Stimulated activated memory B cell treated with anti-CD40 and anti-IgM and Interleukin-4, amounts not matched to agents 10 μg/mL and 1 μg/mL and 100 μg/mL, for 72 hours (primary cell): ENCODE data around the gene CDHR3.
"Not testable (repeated sequence)": the region's sequence is repeated elsewhere in the genome, so short reads cannot be mapped to it uniquely, and the experiment has no call there.

Source experiments
- ATAC-seq: fragments of 150-1000 bp; cut with Tn5 transposase; 2 replicates; pipeline ENCODE4 v1.10.0; 2021
- H3K27ac Mint-ChIP-seq: one replicate; pipeline ENCODE4 v1.8.0; 2022; ENCODE audit warnings: mild to moderate bottlenecking, mixed read lengths
- H3K27me3 Mint-ChIP-seq: one replicate; pipeline ENCODE4 v1.8.0; 2022; ENCODE audit warnings: mixed read lengths
- H3K36me3 Mint-ChIP-seq: one replicate; pipeline ENCODE4 v1.8.0; 2022; ENCODE audit warnings: mixed read lengths
- H3K4me1 Mint-ChIP-seq: one replicate; pipeline ENCODE4 v1.8.0; 2022; ENCODE audit warnings: mixed read lengths
- H3K4me3 Mint-ChIP-seq: one replicate; pipeline ENCODE4 v1.8.0; 2022; ENCODE audit warnings: mild to moderate bottlenecking, moderate library complexity, mixed read lengths
- H3K9me3 Mint-ChIP-seq: one replicate; pipeline ENCODE4 v1.8.0; 2022; ENCODE audit warnings: mixed read lengths

CDHR3 gene

GRCh38 chr7:105945848-105946247, 17.2 kb upstream of the CDHR3 start:
- H3K9me3 Mint-ChIP-seq: peaks cover 3% of the 10 kb centered on the region
- ATAC-seq: no peak
- no peaks in the 10 kb centered on the region for H3K27me3 Mint-ChIP-seq
- no peak overlapping the region for H3K4me3 Mint-ChIP-seq
- H3K27ac Mint-ChIP-seq: no peak overlapping the region
- H3K4me1 Mint-ChIP-seq: no peaks in the 10 kb centered on the region
- no peaks in the 10 kb centered on the region for H3K36me3 Mint-ChIP-seq

- Mint-ChIP-seq H3K9me3 (peaks cover 7% of the 10 kb centered on the region), H3K4me1 (no peaks in the 10 kb centered on the region), H3K4me3 (no peak overlapping the region), H3K27ac (no peak overlapping the region), H3K27me3 (peaks cover 27% of the 10 kb centered on the region), H3K36me3 (peaks cover 6% of the 10 kb centered on the region)
- ATAC-seq: no peak
Observed at GRCh38 chr7:105951597-105951996, 11.5 kb upstream of the CDHR3 start.

GRCh38 chr7:105952917-105953595, 10.0 kb upstream of the CDHR3 start:
- Mint-ChIP-seq H3K27me3 (peaks cover 35% of the 10 kb centered on the region), H3K9me3 (peaks cover 7% of the 10 kb centered on the region), H3K36me3 (peaks cover 6% of the 10 kb centered on the region), H3K27ac (no peak overlapping the region), H3K4me1 (no peaks in the 10 kb centered on the region), H3K4me3 (no peak overlapping the region)
- ATAC-seq: no peak

GRCh38 chr7:105954711-105955110, 8.4 kb upstream of the CDHR3 start:
- Mint-ChIP-seq H3K27me3 (peaks cover 35% of the 10 kb centered on the region), H3K36me3 (peaks cover 6% of the 10 kb centered on the region), H3K4me1 (no peaks in the 10 kb centered on the region), H3K9me3 (peaks cover 7% of the 10 kb centered on the region), H3K4me3 (no peak overlapping the region), H3K27ac (no peak overlapping the region)
- ATAC-seq: no peak

- not testable (repeated sequence) for H3K4me3 Mint-ChIP-seq, H3K4me1 Mint-ChIP-seq, H3K36me3 Mint-ChIP-seq, ATAC-seq, H3K9me3 Mint-ChIP-seq, H3K27ac Mint-ChIP-seq
- peaks cover 43% of the 10 kb centered on the region for H3K27me3 Mint-ChIP-seq
Observed at GRCh38 chr7:105955651-105956466, 7.2 kb upstream of the CDHR3 start.

GRCh38 chr7:105958012-105958411, 5.1 kb upstream of the CDHR3 start:
- Mint-ChIP-seq H3K27me3 (peaks cover 43% of the 10 kb centered on the region), H3K36me3 (no peaks in the 10 kb centered on the region), H3K9me3 (no peaks in the 10 kb centered on the region), H3K4me3 (no peak overlapping the region), H3K4me1 (no peaks in the 10 kb centered on the region), H3K27ac (no peak overlapping the region)
- ATAC-seq: no peak

- Mint-ChIP-seq H3K9me3 (peaks cover 3% of the 10 kb centered on the region), H3K4me3 (no peak overlapping the region), H3K36me3 (no peaks in the 10 kb centered on the region), H3K27ac (no peak overlapping the region), H3K4me1 (no peaks in the 10 kb centered on the region), H3K27me3 (peaks cover 21% of the 10 kb centered on the region)
- peak; percentile 47 for ATAC-seq
Observed at GRCh38 chr7:105962353-105962752, 711 bp upstream of the CDHR3 start.

- Mint-ChIP-seq H3K36me3 (no peaks in the 10 kb centered on the region), H3K4me1 (no peaks in the 10 kb centered on the region), H3K4me3 (no peak overlapping the region), H3K27ac (no peak overlapping the region), H3K9me3 (peaks cover 3% of the 10 kb centered on the region), H3K27me3 (peaks cover 8% of the 10 kb centered on the region)
- ATAC-seq: peak; percentile 57
Observed at GRCh38 chr7:105971845-105972244, 8.8 kb downstream of the CDHR3 start.

GRCh38 chr7:105972276-105972675, 9.2 kb downstream of the CDHR3 start:
- H3K27ac Mint-ChIP-seq: no peak overlapping the region
- no peak overlapping the region for H3K4me3 Mint-ChIP-seq
- H3K36me3 Mint-ChIP-seq: no peaks in the 10 kb centered on the region
- H3K27me3 Mint-ChIP-seq: peaks cover 8% of the 10 kb centered on the region
- H3K9me3 Mint-ChIP-seq: no peaks in the 10 kb centered on the region
- H3K4me1 Mint-ChIP-seq: no peaks in the 10 kb centered on the region
- ATAC-seq: no peak

GRCh38 chr7:105974471-105974870, 11.4 kb downstream of the CDHR3 start:
- Mint-ChIP-seq H3K36me3 (no peaks in the 10 kb centered on the region), H3K4me1 (no peaks in the 10 kb centered on the region), H3K9me3 (no peaks in the 10 kb centered on the region), H3K4me3 (no peak overlapping the region), H3K27me3 (peaks cover 8% of the 10 kb centered on the region), H3K27ac (no peak overlapping the region)
- no peak for ATAC-seq

GRCh38 chr7:105975770-105976417, 12.8 kb downstream of the CDHR3 start:
- H3K27me3 Mint-ChIP-seq: peaks cover 3% of the 10 kb centered on the region
- H3K9me3 Mint-ChIP-seq: no peaks in the 10 kb centered on the region
- H3K4me3 Mint-ChIP-seq: no peak overlapping the region
- H3K27ac Mint-ChIP-seq: no peak overlapping the region
- no peak for ATAC-seq
- no peaks in the 10 kb centered on the region for H3K36me3 Mint-ChIP-seq
- no peaks in the 10 kb centered on the region for H3K4me1 Mint-ChIP-seq

- Mint-ChIP-seq H3K4me3 (no peak overlapping the region), H3K27me3 (peaks cover 13% of the 10 kb centered on the region), H3K36me3 (no peaks in the 10 kb centered on the region), H3K4me1 (no peaks in the 10 kb centered on the region), H3K9me3 (no peaks in the 10 kb centered on the region), H3K27ac (no peak overlapping the region)
- no peak for ATAC-seq
Observed at GRCh38 chr7:105976868-105977267, 13.8 kb downstream of the CDHR3 start.

GRCh38 chr7:105978035-105978434, 15.0 kb downstream of the CDHR3 start:
- peaks cover 25% of the 10 kb centered on the region for H3K27me3 Mint-ChIP-seq
- H3K4me1 Mint-ChIP-seq: no peaks in the 10 kb centered on the region
- H3K4me3 Mint-ChIP-seq: no peak overlapping the region
- no peaks in the 10 kb centered on the region for H3K9me3 Mint-ChIP-seq
- no peak for ATAC-seq
- H3K27ac Mint-ChIP-seq: no peak overlapping the region
- no peaks in the 10 kb centered on the region for H3K36me3 Mint-ChIP-seq

- H3K36me3 Mint-ChIP-seq: no peaks in the 10 kb centered on the region
- H3K27me3 Mint-ChIP-seq: peaks cover 34% of the 10 kb centered on the region
- no peak overlapping the region for H3K27ac Mint-ChIP-seq
- H3K4me3 Mint-ChIP-seq: no peak overlapping the region
- ATAC-seq: no peak
- H3K4me1 Mint-ChIP-seq: no peaks in the 10 kb centered on the region
- H3K9me3 Mint-ChIP-seq: no peaks in the 10 kb centered on the region
Observed at GRCh38 chr7:105978974-105979373, 15.9 kb downstream of the CDHR3 start.

- no peak overlapping the region for H3K4me3 Mint-ChIP-seq
- H3K4me1 Mint-ChIP-seq: no peaks in the 10 kb centered on the region
- H3K27ac Mint-ChIP-seq: no peak overlapping the region
- H3K27me3 Mint-ChIP-seq: peaks cover 38% of the 10 kb centered on the region
- no peaks in the 10 kb centered on the region for H3K9me3 Mint-ChIP-seq
- no peaks in the 10 kb centered on the region for H3K36me3 Mint-ChIP-seq
- ATAC-seq: no peak
Observed at GRCh38 chr7:105979405-105979804, 16.3 kb downstream of the CDHR3 start.
